HUES48 (cell line): Measurements from ENCODE around the gene PPP1R2B.

Experiments used
- H3K27ac ChIP-seq: one replicate; pipeline ENCODE4 v1.7.0; 2013; ENCODE audit warnings: low read depth, low read length, inconsistent platforms
- H3K27me3 ChIP-seq: 2 replicates; pipeline ENCODE4 v1.6.1; 2013; ENCODE audit warnings: mild to moderate bottlenecking, low read length; ENCODE audit not compliant: control insufficient read depth, insufficient read depth
- H3K36me3 ChIP-seq: 2 replicates; pipeline ENCODE4 v1.6.1; 2013; ENCODE audit warnings: low read length; ENCODE audit not compliant: control insufficient read depth, insufficient read depth
- H3K4me1 ChIP-seq: 2 replicates; pipeline ENCODE4 v1.6.1; 2013; ENCODE audit warnings: mild to moderate bottlenecking, low read length; ENCODE audit not compliant: control insufficient read depth, insufficient read depth
- H3K4me3 ChIP-seq: 2 replicates; pipeline ENCODE4 v1.5.1; 2013; ENCODE audit warnings: mild to moderate bottlenecking, low read depth, low read length
- H3K9ac ChIP-seq: 2 replicates; pipeline ENCODE4 v1.6.1; 2013; ENCODE audit warnings: mild to moderate bottlenecking, low read depth, low read length, moderate library complexity
- H3K9me3 ChIP-seq: 2 replicates; pipeline ENCODE4 v1.6.1; 2013; ENCODE audit warnings: low read length; ENCODE audit not compliant: control insufficient read depth, insufficient read depth

PPP1R2B gene

GRCh38 chr5:156871212-156871611 is 21.1 kb downstream of the PPP1R2B start:
- Histone ChIP-seq H3K36me3 (no peaks in the 10 kb centered on the region), H3K9ac (no peak overlapping the region), H3K27me3 (no peaks in the 10 kb centered on the region), H3K9me3 (no peaks in the 10 kb centered on the region), H3K27ac (no peak overlapping the region), H3K4me1 (no peaks in the 10 kb centered on the region), H3K4me3 (no peak overlapping the region)

- Histone ChIP-seq H3K9ac (no peak overlapping the region), H3K36me3 (no peaks in the 10 kb centered on the region), H3K27me3 (no peaks in the 10 kb centered on the region), H3K9me3 (no peaks in the 10 kb centered on the region), H3K4me3 (no peak overlapping the region), H3K4me1 (no peaks in the 10 kb centered on the region), H3K27ac (no peak overlapping the region)
These were observed 29.7 kb downstream of the PPP1R2B start for GRCh38 chr5:156879665-156880285.

GRCh38 chr5:156883316-156883875 is 33.3 kb downstream of the PPP1R2B start:
- H3K4me1 ChIP-seq = no peaks in the 10 kb centered on the region
- no peak overlapping the region for H3K27ac ChIP-seq
- H3K27me3 ChIP-seq = no peaks in the 10 kb centered on the region
- no peak overlapping the region for H3K9ac ChIP-seq
- H3K36me3 ChIP-seq = no peaks in the 10 kb centered on the region
- H3K4me3 ChIP-seq = no peak overlapping the region
- no peaks in the 10 kb centered on the region for H3K9me3 ChIP-seq

- H3K4me1 ChIP-seq = no peaks in the 10 kb centered on the region
- H3K9ac ChIP-seq = no peak overlapping the region
- H3K27ac ChIP-seq = no peak overlapping the region
- H3K27me3 ChIP-seq = no peaks in the 10 kb centered on the region
- H3K4me3 ChIP-seq = no peak overlapping the region
- H3K36me3 ChIP-seq = no peaks in the 10 kb centered on the region
- H3K9me3 ChIP-seq = no peaks in the 10 kb centered on the region
These were observed 38.4 kb downstream of the PPP1R2B start for GRCh38 chr5:156888520-156888919.

GRCh38 chr5:156892223-156892622 is 42.1 kb downstream of the PPP1R2B start:
- Histone ChIP-seq H3K9ac (no peak overlapping the region), H3K4me1 (no peaks in the 10 kb centered on the region), H3K27ac (no peak overlapping the region)

GRCh38 chr5:156892864-156893263 is 42.8 kb downstream of the PPP1R2B start:
- Histone ChIP-seq H3K9me3 (no peaks in the 10 kb centered on the region), H3K27ac (no peak overlapping the region), H3K4me3 (no peak overlapping the region), H3K36me3 (no peaks in the 10 kb centered on the region), H3K9ac (no peak overlapping the region), H3K4me1 (no peaks in the 10 kb centered on the region), H3K27me3 (no peaks in the 10 kb centered on the region)

More at GRCh38 chr5:156892223-156892622, 42.1 kb downstream of the PPP1R2B start:
- H3K36me3 ChIP-seq = no peaks in the 10 kb centered on the region
- H3K4me3 ChIP-seq = no peak overlapping the region
- no peaks in the 10 kb centered on the region for H3K27me3 ChIP-seq
- H3K9me3 ChIP-seq = no peaks in the 10 kb centered on the region

- H3K27me3 ChIP-seq = no peaks in the 10 kb centered on the region
- no peak overlapping the region for H3K9ac ChIP-seq
- no peak overlapping the region for H3K27ac ChIP-seq
- no peaks in the 10 kb centered on the region for H3K9me3 ChIP-seq
- H3K4me1 ChIP-seq = no peaks in the 10 kb centered on the region
- no peaks in the 10 kb centered on the region for H3K36me3 ChIP-seq
- no peak overlapping the region for H3K4me3 ChIP-seq
These were observed 43.4 kb downstream of the PPP1R2B start for GRCh38 chr5:156893517-156893916.

GRCh38 chr5:156896546-156896945 is 46.5 kb downstream of the PPP1R2B start:
- no peaks in the 10 kb centered on the region for H3K36me3 ChIP-seq
- H3K27ac ChIP-seq = no peak overlapping the region
- no peaks in the 10 kb centered on the region for H3K27me3 ChIP-seq
- H3K9me3 ChIP-seq = no peaks in the 10 kb centered on the region
- H3K4me3 ChIP-seq = no peak overlapping the region
- H3K9ac ChIP-seq = no peak overlapping the region
- no peaks in the 10 kb centered on the region for H3K4me1 ChIP-seq
